ENCODE data around the gene ARL8B.
"Not testable (repeated sequence)": the region's sequence is repeated elsewhere in the genome, so short reads cannot be mapped to it uniquely, and the experiment has no call there.

Gene ARL8B

GRCh38 chr3:5122030-5122740 lies at the start of gene ARL8B:
Gene ARL8B, plus strand, starts transcription at chr3:5122292. Its CDS starts 174 bp downstream, at chr3:5122466.
- peak; percentile 22 to 91 (median 80) for DNase-seq

- no peak for DNase-seq
Measured at GRCh38 chr3:5073374-5074085, 48.6 kb upstream of the ARL8B start.

- no peak for DNase-seq
Measured at GRCh38 chr3:5078151-5078550, 43.9 kb upstream of the ARL8B start.

- DNase-seq: no peak
Measured at GRCh38 chr3:5079761-5080160, 42.3 kb upstream of the ARL8B start.

GRCh38 chr3:5080779-5081550 lies 41.1 kb upstream of the ARL8B start:
- no peak for DNase-seq

GRCh38 chr3:5081973-5082788 lies 39.9 kb upstream of the ARL8B start:
- DNase-seq: not testable (repeated sequence)

- DNase-seq: no peak
Measured at GRCh38 chr3:5082789-5083115, 39.3 kb upstream of the ARL8B start.

GRCh38 chr3:5084224-5084623 lies 37.9 kb upstream of the ARL8B start:
- DNase-seq: no peak

- DNase-seq: no peak
Measured at GRCh38 chr3:5086708-5087107, 35.4 kb upstream of the ARL8B start.

GRCh38 chr3:5087209-5087608 lies 34.9 kb upstream of the ARL8B start:
- DNase-seq: no peak

GRCh38 chr3:5090197-5090596 lies 31.9 kb upstream of the ARL8B start:
- no peak for DNase-seq

GRCh38 chr3:5092018-5092417 lies 30.1 kb upstream of the ARL8B start:
- DNase-seq: no peak

- no peak for DNase-seq
Measured at GRCh38 chr3:5093731-5094130, 28.4 kb upstream of the ARL8B start.

- peak in 15 of 56 donors; percentile 2 to 40 (median 15) for DNase-seq
Measured at GRCh38 chr3:5095886-5096285, 26.2 kb upstream of the ARL8B start.

GRCh38 chr3:5096336-5097008 lies 25.6 kb upstream of the ARL8B start:
- no peak for DNase-seq

- DNase-seq: no peak
Measured at GRCh38 chr3:5098346-5098745, 23.7 kb upstream of the ARL8B start.

GRCh38 chr3:5102532-5102931 lies 19.6 kb upstream of the ARL8B start:
- DNase-seq: no peak

- no peak for DNase-seq
Measured at GRCh38 chr3:5103743-5104142, 18.3 kb upstream of the ARL8B start.

- no peak for DNase-seq
Measured at GRCh38 chr3:5105050-5105449, 17.0 kb upstream of the ARL8B start.

- DNase-seq: not testable (repeated sequence)
Measured at GRCh38 chr3:5106371-5106770, 15.7 kb upstream of the ARL8B start.

- not testable (repeated sequence) for DNase-seq
Measured at GRCh38 chr3:5106933-5107334, 15.2 kb upstream of the ARL8B start.
